BE2C (cell line): ENCODE measurements around the gene KCND3.

Source experiments
- DNase-seq: peaks from one replicate; pipeline ENCODE4 v3.0.0-alpha.2; 2020
- H3K27me3 ChIP-seq: fragments of 250-450 bp; sonication (Bioruptor Pico); 2 replicates; pipeline ENCODE4 v1.5.1; 2020; ENCODE audit warnings: mild to moderate bottlenecking
- H3K36me3 ChIP-seq: fragments of 250-450 bp; sonication (Bioruptor Pico); 2 replicates; pipeline ENCODE4 v1.5.1; 2020; ENCODE audit warnings: mild to moderate bottlenecking
- H3K4me1 ChIP-seq: fragments of 250-450 bp; sonication (Bioruptor Pico); 2 replicates; pipeline ENCODE4 v1.5.1; 2020
- H3K4me3 ChIP-seq: 2 replicates; pipeline ENCODE4 v1.5.1; 2011; ENCODE audit warnings: low read depth, low read length
- H3K9me3 ChIP-seq: fragments of 250-450 bp; sonication (Bioruptor Pico); 2 replicates; pipeline ENCODE4 v1.5.1; 2020
- CTCF ChIP-seq: IDR thresholded peaks from 2 replicates; pipeline ENCODE4 v1.5.1; 2012; ENCODE audit warnings: mild to moderate bottlenecking, low read depth, low read length

Gene KCND3

GRCh38 chr1:111956155-111956771, 33.2 kb downstream of the KCND3 start:
- no peak overlapping the region for H3K4me3 ChIP-seq
- no peak for TF ChIP-seq CTCF
- H3K9me3 ChIP-seq, result no peaks in the 10 kb centered on the region
- H3K36me3 ChIP-seq, result no peaks in the 10 kb centered on the region
- H3K4me1 ChIP-seq, result no peaks in the 10 kb centered on the region
- DNase-seq, result no peak
- H3K27me3 ChIP-seq, result no peaks in the 10 kb centered on the region

- no peaks in the 10 kb centered on the region for H3K9me3 ChIP-seq
- DNase-seq, result no peak
- H3K36me3 ChIP-seq, result no peaks in the 10 kb centered on the region
- no peaks in the 10 kb centered on the region for H3K4me1 ChIP-seq
- H3K4me3 ChIP-seq, result no peak overlapping the region
- H3K27me3 ChIP-seq, result no peaks in the 10 kb centered on the region
- TF ChIP-seq CTCF, result no peak
Observed at GRCh38 chr1:111955755-111956154, 33.7 kb downstream of the KCND3 start.

GRCh38 chr1:111953797-111954196, 35.7 kb downstream of the KCND3 start:
- no peaks in the 10 kb centered on the region for H3K9me3 ChIP-seq
- DNase-seq, result no peak
- peaks cover 6% of the 10 kb centered on the region for H3K4me1 ChIP-seq
- H3K4me3 ChIP-seq, result no peak overlapping the region
- H3K27me3 ChIP-seq, result no peaks in the 10 kb centered on the region
- no peak for TF ChIP-seq CTCF
- H3K36me3 ChIP-seq, result no peaks in the 10 kb centered on the region

- DNase-seq, result no peak
- Histone ChIP-seq H3K27me3 (no peaks in the 10 kb centered on the region), H3K4me3 (no peak overlapping the region), H3K9me3 (no peaks in the 10 kb centered on the region), H3K36me3 (no peaks in the 10 kb centered on the region), H3K4me1 (peaks cover 17% of the 10 kb centered on the region)
- no peak for TF ChIP-seq CTCF
Observed at GRCh38 chr1:111952125-111952657, 37.3 kb downstream of the KCND3 start.

GRCh38 chr1:111948209-111949171, 41.0 kb downstream of the KCND3 start:
- no peaks in the 10 kb centered on the region for H3K27me3 ChIP-seq
- peak; percentile 76 for DNase-seq
- no peak for TF ChIP-seq CTCF

More at GRCh38 chr1:111948209-111949171, 41.0 kb downstream of the KCND3 start:
- H3K36me3 ChIP-seq, result no peaks in the 10 kb centered on the region
- H3K9me3 ChIP-seq, result no peaks in the 10 kb centered on the region
- H3K4me3 ChIP-seq, result 0 out of 2 replicates have a peak overlapping the region, but pooled peaks have one; percentile 12
- peaks cover 17% of the 10 kb centered on the region for H3K4me1 ChIP-seq
